ENCODE data around the gene PDIA5. TPM values are rescaled to one million over a fixed set of nuclear protein-coding genes. Genes with fewer than 3 reads are reported as not detected.

The PDIA5 gene
- total and polyA plus RNA-seq, 9 donors: 11.2 to 58.3 (median 24.3) TPM

GRCh38 chr3:123119388-123119787 is 52.6 kb downstream of the PDIA5 start:
- no peak for DNase-seq
- intact Hi-C loops (cut with DNase I): no loop called here
- no peaks in the 10 kb centered on the region for H3K4me1 ChIP-seq (ENCODE audit: insufficient read depth)
- H3K36me3 ChIP-seq: no peaks in the 10 kb centered on the region
- no peaks in the 10 kb centered on the region for H3K9me3 ChIP-seq
- 94 to 97% (median 96%) methylated on average over 4 of the region's 4 CpGs for WGBS, 3 donors
- TF ChIP-seq EP300 (IDR thresholded peaks at IDR 0.05): no peak
- TF ChIP-seq POLR2A (IDR thresholded peaks at IDR 0.05): no peak
- TF ChIP-seq CTCF (IDR thresholded peaks at IDR 0.05): no peak
- no peaks in the 10 kb centered on the region for H3K27me3 ChIP-seq
- no peak overlapping the region for H3K27ac ChIP-seq
- no peak overlapping the region for H3K4me3 ChIP-seq

GRCh38 chr3:123119802-123120201 is 53.0 kb downstream of the PDIA5 start:
- DNase-seq: no peak
- H3K4me3 ChIP-seq: no peak overlapping the region
- 85 to 89% (median 85%) methylated on average over 5 of the region's 5 CpGs for WGBS, 3 donors
- H3K4me1 ChIP-seq (ENCODE audit: insufficient read depth): no peaks in the 10 kb centered on the region
- H3K27me3 ChIP-seq: no peaks in the 10 kb centered on the region
- intact Hi-C loops (cut with DNase I): no loop called here
- TF ChIP-seq POLR2A (IDR thresholded peaks at IDR 0.05) (no peak), CTCF (IDR thresholded peaks at IDR 0.05) (no peak), EP300 (IDR thresholded peaks at IDR 0.05) (no peak)
- no peak overlapping the region for H3K27ac ChIP-seq
- H3K36me3 ChIP-seq: no peaks in the 10 kb centered on the region
- H3K9me3 ChIP-seq: no peaks in the 10 kb centered on the region

GRCh38 chr3:123120573-123120972 is 53.7 kb downstream of the PDIA5 start:
- Histone ChIP-seq H3K27ac (no peak overlapping the region), H3K4me1 (ENCODE audit: insufficient read depth) (no peaks in the 10 kb centered on the region), H3K36me3 (no peaks in the 10 kb centered on the region), H3K9me3 (no peaks in the 10 kb centered on the region), H3K4me3 (no peak overlapping the region), H3K27me3 (no peaks in the 10 kb centered on the region)
- intact Hi-C loops (cut with DNase I): no loop called here
- WGBS, 3 donors: 89 to 94% (median 91%) methylated on average over 4 of the region's 4 CpGs
- no peak for DNase-seq
- TF ChIP-seq CTCF (IDR thresholded peaks at IDR 0.05) (no peak), POLR2A (IDR thresholded peaks at IDR 0.05) (no peak), EP300 (IDR thresholded peaks at IDR 0.05) (no peak)

GRCh38 chr3:123122057-123122456 is 55.2 kb downstream of the PDIA5 start:
- no peak for TF ChIP-seq CTCF (IDR thresholded peaks at IDR 0.05)
- TF ChIP-seq EP300 (IDR thresholded peaks at IDR 0.05): no peak
- no peak for TF ChIP-seq POLR2A (IDR thresholded peaks at IDR 0.05)
- intact Hi-C loops (cut with DNase I): no loop called here
- no peak overlapping the region for H3K27ac ChIP-seq
- H3K36me3 ChIP-seq: no peaks in the 10 kb centered on the region
- no peaks in the 10 kb centered on the region for H3K9me3 ChIP-seq
- H3K4me1 ChIP-seq (ENCODE audit: insufficient read depth): no peaks in the 10 kb centered on the region
- 78 to 85% (median 84%) methylated on average over 5 of the region's 5 CpGs for WGBS, 3 donors
- no peaks in the 10 kb centered on the region for H3K27me3 ChIP-seq
- no peak for DNase-seq
- no peak overlapping the region for H3K4me3 ChIP-seq
